ENCODE data around the gene ADAM23.

The ADAM23 gene

DNA sequence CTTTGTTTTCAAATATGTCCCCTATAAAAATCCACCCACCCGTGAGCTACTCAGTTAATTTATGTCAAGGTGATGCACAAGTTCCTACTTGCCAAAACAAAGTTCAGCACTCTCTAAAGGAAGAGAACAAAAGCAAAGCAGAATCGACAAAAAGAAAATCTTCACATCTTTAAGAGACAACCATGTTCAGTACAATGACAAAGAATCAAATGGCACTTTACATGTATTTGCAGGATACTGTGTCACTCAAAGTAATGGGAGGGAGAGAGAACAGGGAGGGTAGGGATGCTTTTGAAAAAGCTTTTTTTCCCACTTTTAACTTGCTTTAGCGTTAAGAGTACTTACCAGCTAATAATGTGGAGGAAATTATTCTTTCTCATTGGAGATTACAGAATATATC, 159.9 kb downstream of the ADAM23 start:
- in situ Hi-C loops (cut with MboI; ENCODE audit: low sequenced_read_pairs, unreplicated experiment): no loop called here
- TF ChIP-seq, protein P1, sequence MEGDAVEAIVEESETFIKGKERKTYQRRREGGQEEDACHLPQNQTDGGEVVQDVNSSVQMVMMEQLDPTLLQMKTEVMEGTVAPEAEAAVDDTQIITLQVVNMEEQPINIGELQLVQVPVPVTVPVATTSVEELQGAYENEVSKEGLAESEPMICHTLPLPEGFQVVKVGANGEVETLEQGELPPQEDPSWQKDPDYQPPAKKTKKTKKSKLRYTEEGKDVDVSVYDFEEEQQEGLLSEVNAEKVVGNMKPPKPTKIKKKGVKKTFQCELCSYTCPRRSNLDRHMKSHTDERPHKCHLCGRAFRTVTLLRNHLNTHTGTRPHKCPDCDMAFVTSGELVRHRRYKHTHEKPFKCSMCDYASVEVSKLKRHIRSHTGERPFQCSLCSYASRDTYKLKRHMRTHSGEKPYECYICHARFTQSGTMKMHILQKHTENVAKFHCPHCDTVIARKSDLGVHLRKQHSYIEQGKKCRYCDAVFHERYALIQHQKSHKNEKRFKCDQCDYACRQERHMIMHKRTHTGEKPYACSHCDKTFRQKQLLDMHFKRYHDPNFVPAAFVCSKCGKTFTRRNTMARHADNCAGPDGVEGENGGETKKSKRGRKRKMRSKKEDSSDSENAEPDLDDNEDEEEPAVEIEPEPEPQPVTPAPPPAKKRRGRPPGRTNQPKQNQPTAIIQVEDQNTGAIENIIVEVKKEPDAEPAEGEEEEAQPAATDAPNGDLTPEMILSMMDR (IDR thresholded peaks at IDR 0.05; ENCODE audit: borderline replicate concordance, control extremely low read depth, extremely low read depth, insufficient read depth, missing control alignments): no peak
- DNase-seq (ENCODE audit: low spot score): no peak

DNA sequence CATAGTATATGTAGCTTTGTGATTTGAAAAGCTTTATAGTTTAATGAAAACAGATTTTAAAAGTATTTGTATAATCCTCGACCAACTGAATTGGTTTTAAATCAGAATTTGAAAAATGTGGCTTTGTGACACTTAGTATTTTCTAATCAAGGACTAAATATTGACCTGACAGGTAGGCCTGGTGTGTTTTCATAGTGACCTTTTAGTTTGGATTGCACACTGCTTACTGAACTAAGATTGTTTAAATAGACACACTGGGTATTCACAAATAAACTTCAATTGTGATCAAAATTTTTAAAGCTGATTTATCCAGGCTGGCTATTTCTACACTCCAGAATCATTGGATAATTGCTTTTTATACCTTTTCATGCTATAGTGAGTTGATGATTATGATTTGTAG, 167.1 kb downstream of the ADAM23 start:
- no peak for DNase-seq (ENCODE audit: low spot score)
- TF ChIP-seq, protein P1 (IDR thresholded peaks at IDR 0.05; ENCODE audit: borderline replicate concordance, control extremely low read depth, extremely low read depth, insufficient read depth, missing control alignments): no peak
- in situ Hi-C loops (cut with MboI; ENCODE audit: low sequenced_read_pairs, unreplicated experiment): no loop called here

DNA sequence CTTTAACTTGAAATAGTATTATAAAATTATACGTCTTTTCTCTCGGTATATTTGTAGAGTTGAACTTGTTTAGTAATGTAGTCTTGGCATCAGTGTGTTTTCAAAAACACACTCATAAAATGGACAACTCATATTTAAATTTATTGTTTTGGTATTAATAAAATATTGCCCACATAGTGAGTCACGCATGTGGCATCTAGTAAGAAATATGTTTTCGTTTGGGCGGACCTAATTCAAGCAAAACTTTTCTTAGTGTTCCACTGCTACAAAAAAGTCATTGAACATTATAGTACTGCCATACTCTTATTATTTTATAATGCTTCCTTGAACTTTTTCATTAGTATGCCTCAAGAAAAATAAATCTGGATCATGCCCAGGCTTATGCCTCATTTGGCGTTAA, 167.9 kb downstream of the ADAM23 start:
- TF ChIP-seq, protein P1 (IDR thresholded peaks at IDR 0.05; ENCODE audit: borderline replicate concordance, control extremely low read depth, extremely low read depth, insufficient read depth, missing control alignments): no peak
- in situ Hi-C loops (cut with MboI; ENCODE audit: low sequenced_read_pairs, unreplicated experiment): no loop called here
- no peak for DNase-seq (ENCODE audit: low spot score)

DNA sequence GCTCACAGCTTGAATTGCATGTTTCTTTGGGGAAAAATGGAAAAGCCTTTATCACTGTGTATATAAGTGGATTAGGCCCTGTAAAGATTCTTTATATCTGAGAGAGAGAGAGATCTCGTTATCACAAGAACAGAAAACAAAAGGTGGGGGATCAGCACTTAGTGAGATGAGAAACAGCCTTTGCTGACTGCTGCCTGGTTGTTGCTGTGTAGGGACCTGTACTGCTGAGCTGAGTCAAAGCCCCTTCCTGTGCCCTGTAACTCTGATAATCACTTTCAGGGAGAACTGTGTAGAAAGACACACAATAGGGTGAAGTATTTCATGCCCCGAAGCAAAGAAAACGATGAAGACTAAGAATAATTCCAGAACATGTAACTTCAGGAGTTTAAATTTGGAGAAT, 168.4 kb downstream of the ADAM23 start:
- TF ChIP-seq, protein P1 (IDR thresholded peaks at IDR 0.05; ENCODE audit: borderline replicate concordance, control extremely low read depth, extremely low read depth, insufficient read depth, missing control alignments): no peak
- DNase-seq (ENCODE audit: low spot score): no peak
- in situ Hi-C loops (cut with MboI; ENCODE audit: low sequenced_read_pairs, unreplicated experiment): no loop called here

DNA sequence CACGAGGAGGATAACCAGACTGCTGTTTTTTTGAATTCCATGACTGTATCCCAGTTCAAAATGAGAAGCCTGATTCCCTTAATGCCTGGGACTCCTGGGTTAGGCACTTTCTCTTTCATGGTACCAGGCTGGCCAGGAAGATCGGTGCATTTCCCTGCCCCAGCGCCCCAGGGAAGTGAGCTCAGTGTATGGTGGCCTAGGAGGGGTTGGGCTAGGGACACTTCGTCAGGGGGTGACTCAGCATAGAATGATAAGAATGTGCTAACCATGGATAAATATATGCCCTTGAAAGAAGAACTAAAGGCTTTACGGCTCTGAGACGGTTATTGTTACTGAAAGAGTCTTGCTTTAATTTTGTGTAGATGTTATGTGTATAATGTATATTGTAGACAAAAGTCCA, 171.5 kb downstream of the ADAM23 start:
- TF ChIP-seq, protein P1 (IDR thresholded peaks at IDR 0.05; ENCODE audit: borderline replicate concordance, control extremely low read depth, extremely low read depth, insufficient read depth, missing control alignments): no peak
- DNase-seq (ENCODE audit: low spot score): no peak
- in situ Hi-C loops (cut with MboI; ENCODE audit: low sequenced_read_pairs, unreplicated experiment): no loop called here

DNA sequence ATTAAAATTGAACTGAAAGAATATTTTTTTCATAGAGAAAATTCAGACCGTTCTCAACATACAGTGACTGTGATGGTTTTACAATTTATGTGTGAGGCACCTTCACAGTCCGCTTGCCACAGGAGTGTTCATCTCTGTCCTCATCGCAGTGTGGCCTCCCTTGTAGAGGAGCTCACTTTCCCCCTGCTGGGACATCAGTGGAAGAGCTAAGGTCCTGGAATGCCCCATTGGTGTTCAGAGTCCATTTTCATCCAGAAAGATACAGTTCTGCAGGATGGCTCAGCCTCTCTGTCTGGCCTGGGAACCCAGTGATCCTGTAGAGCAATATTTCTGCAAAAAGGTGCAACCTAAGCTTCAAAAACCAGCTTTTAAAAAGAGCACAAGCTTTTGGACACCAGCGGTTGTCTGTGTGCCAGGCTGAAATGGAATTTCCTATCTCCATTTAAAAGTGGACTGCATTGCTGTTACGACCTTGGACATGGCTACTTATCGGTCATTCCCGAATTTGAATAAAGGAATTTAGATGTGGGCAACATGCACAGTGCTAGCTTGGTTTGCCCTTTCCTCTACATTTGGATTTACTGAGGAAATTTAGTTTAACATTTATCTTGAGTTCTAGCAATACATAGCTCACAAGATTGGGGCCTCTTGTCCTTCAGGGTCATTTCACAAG, 172.2 kb downstream of the ADAM23 start:
- in situ Hi-C loops (cut with MboI; ENCODE audit: low sequenced_read_pairs, unreplicated experiment): no loop called here
- DNase-seq (ENCODE audit: low spot score): no peak
- TF ChIP-seq, protein P1 (IDR thresholded peaks at IDR 0.05; ENCODE audit: borderline replicate concordance, control extremely low read depth, extremely low read depth, insufficient read depth, missing control alignments): no peak
